OCI-LY7 (cell line): ENCODE measurements around the gene KLHL22. TPM values are rescaled to one million over a fixed set of nuclear protein-coding genes. Genes with fewer than 3 reads are reported as not detected.

ENCODE experiments used
- BruUV-seq: library from RNA; stranded (reverse); fragments of 400-500 nt; replicated peaks from 2 replicates; lab custom pipeline; 2021; lab: Mats Ljungman, UMichigan
- CTCF ChIA-PET: fragments of 300-600 bp; sonication (Branson Sonifier 250); formaldehyde crosslinking; loops from one replicate; lab custom pipeline; 2022; ENCODE audit warnings: antibody characterized with exemption; ENCODE audit not compliant: unreplicated experiment; lab: Charles Lee
- POLR2A ChIA-PET: fragments of 300-600 bp; sonication (Branson Sonifier 250); formaldehyde crosslinking; loops from one replicate; lab custom pipeline; 2022; ENCODE audit warnings: antibody characterized with exemption; lab: Charles Lee
- DNase-seq: peaks from one replicate; pipeline ENCODE4 v3.0.0-alpha.2; 2015; ENCODE audit warnings: low spot score
- H2AFZ ChIP-seq: fragments of 200-600 bp; sonication (generic), shearing (Covaris generic); 2 replicates; pipeline ENCODE4 v1.6.1; 2014; ENCODE audit warnings: mild to moderate bottlenecking, antibody characterized with exemption, low read length, moderate library complexity
- H3K27ac ChIP-seq: fragments of 200-600 bp; sonication (generic); 2 replicates; pipeline ENCODE4 v1.5.1; 2014; ENCODE audit warnings: mixed run types, low read depth, mild to moderate bottlenecking, moderate library complexity, low read length, inconsistent platforms; ENCODE audit not compliant: poor library complexity, severe bottlenecking
- H3K36me3 ChIP-seq: fragments of 200-600 bp; sonication (generic); 2 replicates; pipeline ENCODE4 v1.6.1; 2014; ENCODE audit warnings: mild to moderate bottlenecking, antibody characterized with exemption, low read length, moderate library complexity, mixed read lengths; ENCODE audit not compliant: insufficient read depth
- H3K4me1 ChIP-seq: fragments of 200-600 bp; sonication (generic); 2 replicates; pipeline ENCODE4 v1.5.1; 2014; ENCODE audit warnings: mild to moderate bottlenecking, low read length; ENCODE audit not compliant: insufficient read depth, poor library complexity, severe bottlenecking
- H3K4me2 ChIP-seq: fragments of 200-600 bp; sonication (generic); 2 replicates; pipeline ENCODE4 v1.6.1; 2014; ENCODE audit warnings: mild to moderate bottlenecking, low read length
- H3K4me3 ChIP-seq: fragments of 200-600 bp; sonication (generic); 2 replicates; pipeline ENCODE4 v1.5.1; 2014; ENCODE audit warnings: mild to moderate bottlenecking, low read depth, low read length; ENCODE audit not compliant: poor library complexity, severe bottlenecking
- H3K79me2 ChIP-seq: fragments of 200-600 bp; sonication (generic); 2 replicates; pipeline ENCODE4 v1.6.1; 2016; ENCODE audit warnings: low read depth, mild to moderate bottlenecking, low read length, moderate library complexity, mixed read lengths; ENCODE audit not compliant: insufficient read depth
- H3K9me2 ChIP-seq: fragments of 200-600 bp; sonication (generic); 2 replicates; pipeline ENCODE4 v1.6.1; 2016; ENCODE audit warnings: mild to moderate bottlenecking, low read length, mixed read lengths; ENCODE audit not compliant: insufficient read depth
- H3K9me3 ChIP-seq: fragments of 200-600 bp; sonication (generic); 2 replicates; pipeline ENCODE4 v1.6.1; 2014; ENCODE audit warnings: mild to moderate bottlenecking, mixed run types, low read length, mixed read lengths
- H4K20me1 ChIP-seq: fragments of 200-600 bp; sonication (generic); 2 replicates; pipeline ENCODE4 v1.6.1; 2014; ENCODE audit warnings: mild to moderate bottlenecking, antibody characterized with exemption, low read length, moderate library complexity, mixed read lengths; ENCODE audit not compliant: insufficient read depth
- EZH2phosphoT487 ChIP-seq: fragments of 200-600 bp; sonication (generic); IDR thresholded peaks from 2 replicates; pipeline ENCODE4 v1.6.1; 2018; ENCODE audit warnings: low read depth, borderline replicate concordance, mild to moderate bottlenecking, mixed run types, antibody characterized with exemption, low read length, moderate library complexity, mixed read lengths
- intact Hi-C: fragments of 100-400 bp; cut with micrococcal nuclease; formaldehyde crosslinking; loops from one replicate; pipeline ENCODE4 v1.10.0; 2022; ENCODE audit not compliant: unreplicated experiment
- total RNA-seq, 2 experiments: library from RNA; depleted of rRNA in 1 of 2; stranded (reverse); fragments of >200 nt in 1 of 2; shearing (Covaris generic) in 1 of 2; gene quantifications; 2 replicates each; pipeline ENCODE4 v1.2.3, GENCODE V29; 2014 to 2022
- TF ChIP-seq, protein P1 (sequence below): fragments of 200-600 bp; sonication (generic); conservative IDR thresholded peaks from 2 replicates; pipeline ENCODE4 v1.5.1; 2014; ENCODE audit warnings: mild to moderate bottlenecking, antibody characterized with exemption, low read length, moderate library complexity, mixed read lengths

KLHL22 gene
- total RNA-seq, 2 experiments from 2014 or later: 14.8 to 38.1 TPM

DNA sequence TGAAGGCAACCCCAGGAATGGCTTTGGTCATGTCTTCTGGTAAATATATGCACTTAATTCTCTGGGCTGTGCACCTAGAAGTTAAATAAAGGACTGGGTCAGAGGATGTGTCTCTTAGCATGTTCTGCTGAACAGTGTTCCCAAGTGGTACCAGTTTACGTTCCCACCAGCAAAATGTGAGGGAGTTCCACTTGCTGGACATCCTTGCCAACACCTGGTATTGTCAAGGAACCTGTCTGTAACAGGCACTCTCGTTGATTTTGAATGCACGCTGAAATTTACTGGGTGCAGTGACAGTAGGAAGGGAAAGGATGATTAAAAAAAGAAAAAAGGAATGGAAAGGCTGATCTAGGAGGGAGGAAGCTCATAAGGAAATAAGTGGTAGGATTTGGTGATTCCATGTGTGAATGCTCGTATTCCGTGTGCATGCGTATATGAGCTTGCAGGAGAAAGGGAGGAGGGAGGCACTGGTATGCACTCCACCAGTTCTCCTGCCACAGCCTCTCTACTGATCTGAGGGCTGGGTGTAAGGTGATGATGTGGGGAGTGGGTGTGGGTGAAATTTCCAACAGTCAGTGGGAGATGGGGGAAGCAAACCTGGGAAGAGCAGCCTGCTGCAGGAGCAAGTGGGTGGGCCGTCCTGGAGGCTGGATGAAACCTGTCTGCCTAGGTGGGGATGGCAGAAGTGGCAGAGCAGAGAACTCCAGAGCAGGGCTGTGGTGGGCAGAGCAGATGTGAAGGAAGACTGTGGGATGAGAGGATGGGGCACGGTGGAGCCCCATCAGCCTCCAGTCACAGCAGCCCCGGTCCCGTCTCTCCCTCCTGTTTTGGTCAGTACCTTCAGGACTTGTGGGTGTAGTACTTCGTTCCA, 26.8 kb upstream of the KLHL22 start:
- CTCF ChIA-PET: no interaction called here
- Histone ChIP-seq H3K9me3 (no peaks in the 10 kb centered on the region), H3K27ac (no peak overlapping the region), H4K20me1 (no peaks in the 10 kb centered on the region), H3K36me3 (peaks cover 62% of the 10 kb centered on the region), H3K4me1 (peaks cover 17% of the 10 kb centered on the region), H2AFZ (no peak overlapping the region), H3K4me2 (no peak overlapping the region), H3K9me2 (no peaks in the 10 kb centered on the region), H3K79me2 (peaks cover 47% of the 10 kb centered on the region), H3K4me3 (no peak overlapping the region)
- no peak for TF ChIP-seq EZH2phosphoT487
- TF ChIP-seq, protein P1, sequence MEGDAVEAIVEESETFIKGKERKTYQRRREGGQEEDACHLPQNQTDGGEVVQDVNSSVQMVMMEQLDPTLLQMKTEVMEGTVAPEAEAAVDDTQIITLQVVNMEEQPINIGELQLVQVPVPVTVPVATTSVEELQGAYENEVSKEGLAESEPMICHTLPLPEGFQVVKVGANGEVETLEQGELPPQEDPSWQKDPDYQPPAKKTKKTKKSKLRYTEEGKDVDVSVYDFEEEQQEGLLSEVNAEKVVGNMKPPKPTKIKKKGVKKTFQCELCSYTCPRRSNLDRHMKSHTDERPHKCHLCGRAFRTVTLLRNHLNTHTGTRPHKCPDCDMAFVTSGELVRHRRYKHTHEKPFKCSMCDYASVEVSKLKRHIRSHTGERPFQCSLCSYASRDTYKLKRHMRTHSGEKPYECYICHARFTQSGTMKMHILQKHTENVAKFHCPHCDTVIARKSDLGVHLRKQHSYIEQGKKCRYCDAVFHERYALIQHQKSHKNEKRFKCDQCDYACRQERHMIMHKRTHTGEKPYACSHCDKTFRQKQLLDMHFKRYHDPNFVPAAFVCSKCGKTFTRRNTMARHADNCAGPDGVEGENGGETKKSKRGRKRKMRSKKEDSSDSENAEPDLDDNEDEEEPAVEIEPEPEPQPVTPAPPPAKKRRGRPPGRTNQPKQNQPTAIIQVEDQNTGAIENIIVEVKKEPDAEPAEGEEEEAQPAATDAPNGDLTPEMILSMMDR: no peak
- intact Hi-C loops: no loop called here
- DNase-seq: no peak
- no TSS peak for BruUV-seq
- POLR2A ChIA-PET: no interaction called here

DNA sequence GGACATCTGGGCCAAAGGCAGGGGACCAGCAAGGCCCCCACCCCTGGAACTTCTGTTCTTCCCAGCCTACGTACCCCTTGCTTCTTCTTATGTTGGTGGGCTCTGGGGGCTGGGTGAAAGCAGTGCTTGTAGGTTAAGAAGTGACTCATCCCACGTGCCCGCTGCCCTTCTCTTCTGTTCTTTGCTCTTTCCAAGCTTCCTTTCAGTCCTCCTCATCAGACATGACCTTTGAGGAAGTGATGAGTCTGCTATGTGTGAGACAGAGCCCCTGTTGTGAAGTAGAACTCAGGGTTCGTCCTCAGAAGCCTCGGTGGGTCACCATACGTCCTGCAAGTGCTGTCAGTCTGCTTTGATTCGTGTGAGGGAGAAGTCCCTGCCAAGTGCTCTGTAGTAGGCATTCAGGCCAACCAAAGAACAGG, 24.5 kb upstream of the KLHL22 start:
- CTCF ChIA-PET: no interaction called here
- Histone ChIP-seq H3K27ac (no peak overlapping the region), H4K20me1 (no peaks in the 10 kb centered on the region; the same call in 1 of the 2 replicates), H3K36me3 (peaks cover 56% of the 10 kb centered on the region), H2AFZ (no peak overlapping the region), H3K4me1 (peaks cover 17% of the 10 kb centered on the region), H3K9me3 (no peaks in the 10 kb centered on the region), H3K4me3 (no peak overlapping the region), H3K4me2 (no peak overlapping the region), H3K79me2 (peaks cover 45% of the 10 kb centered on the region), H3K9me2 (no peaks in the 10 kb centered on the region)
- TF ChIP-seq, protein P1: no peak
- no peak for TF ChIP-seq EZH2phosphoT487
- POLR2A ChIA-PET: no interaction called here
- no TSS peak for BruUV-seq
- intact Hi-C loops: no loop called here
- no peak for DNase-seq

DNA sequence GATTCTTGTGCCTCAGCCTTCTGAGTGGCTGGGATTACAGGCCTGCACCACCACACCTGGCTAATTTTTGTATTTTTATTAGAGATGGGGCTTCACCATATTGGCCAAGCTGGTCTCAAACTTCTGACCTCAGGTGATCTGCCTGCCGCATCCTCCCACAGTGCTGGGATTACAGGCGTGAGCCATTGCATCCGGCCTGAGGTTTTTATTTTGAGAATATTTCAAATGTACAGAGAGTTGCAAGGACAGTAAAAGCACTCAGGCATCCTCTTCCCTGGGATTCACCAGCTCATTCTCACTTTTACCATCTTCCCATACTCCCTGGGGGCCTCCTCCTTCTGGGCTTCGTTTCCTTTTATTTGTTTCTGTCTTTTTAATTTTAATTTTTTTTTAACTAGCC, 24.0 kb upstream of the KLHL22 start:
- no peak overlapping the region for H3K4me2 ChIP-seq
- intact Hi-C loops: loop anchor here (5.0 kb wide), 1 partner anchor 33 kb away; no protein-coding TSS in a partner anchor
- H2AFZ ChIP-seq: no peak overlapping the region
- H3K4me1 ChIP-seq: peaks cover 17% of the 10 kb centered on the region
- BruUV-seq: no TSS peak
- no peak overlapping the region for H3K27ac ChIP-seq
- H4K20me1 ChIP-seq: peaks cover under 1% of the 10 kb centered on the region; the same call in 1 of the 2 replicates
- H3K9me2 ChIP-seq: no peaks in the 10 kb centered on the region
- no peak overlapping the region for H3K4me3 ChIP-seq
- DNase-seq: no peak
- CTCF ChIA-PET: no interaction called here
- H3K9me3 ChIP-seq: no peaks in the 10 kb centered on the region
- peaks cover 46% of the 10 kb centered on the region for H3K79me2 ChIP-seq
- POLR2A ChIA-PET: no interaction called here
- TF ChIP-seq, protein P1: no peak
- no peak for TF ChIP-seq EZH2phosphoT487
- peaks cover 61% of the 10 kb centered on the region for H3K36me3 ChIP-seq
